GM06990 (cell line): ENCODE data around the gene BEND5.

Experiments
- DNase-seq: peaks from one replicate; pipeline ENCODE4 v3.0.0-alpha.2; 2011; ENCODE audit not compliant: insufficient read length; ENCODE audit errors: extremely low read depth
- H3K27me3 ChIP-seq: replicated peaks from 2 replicates; pipeline ENCODE4 v1.6.0; 2011; ENCODE audit warnings: low read length; ENCODE audit not compliant: control insufficient read depth, insufficient read depth
- H3K36me3 ChIP-seq: 2 replicates; pipeline ENCODE4 v1.5.1; 2011; ENCODE audit warnings: low read length; ENCODE audit not compliant: control insufficient read depth, insufficient read depth
- H3K4me3 ChIP-seq: replicated peaks from 2 replicates; pipeline ENCODE4 v1.5.1; 2011; ENCODE audit warnings: low read depth, mild to moderate bottlenecking, control low read depth, low read length
- CTCF ChIP-seq: IDR thresholded peaks from 2 replicates; pipeline ENCODE4 v1.5.1; 2011; ENCODE audit warnings: low read length, control low read depth, mild to moderate bottlenecking, inconsistent platforms; ENCODE audit not compliant: insufficient read depth, poor library complexity, severe bottlenecking

The BEND5 gene

GRCh38 chr1:48679859-48680258 is 96.8 kb downstream of the BEND5 start:
- Histone ChIP-seq H3K36me3 (no peaks in the 10 kb centered on the region), H3K27me3 (no peaks in the 10 kb centered on the region; the same call in 1 of the 2 replicates), H3K4me3 (no peak overlapping the region)
- no peak for TF ChIP-seq CTCF
- no peak for DNase-seq

GRCh38 chr1:48678710-48679505 is 97.8 kb downstream of the BEND5 start:
- no peak for DNase-seq
- TF ChIP-seq CTCF, result no peak
- no peaks in the 10 kb centered on the region; the same call in 1 of the 2 replicates for H3K27me3 ChIP-seq
- no peaks in the 10 kb centered on the region for H3K36me3 ChIP-seq
- no peak overlapping the region for H3K4me3 ChIP-seq
